Stimulated activated CD8-positive, alpha-beta memory T cell treated with anti-CD3 and anti-CD28 coated beads, Interleukin-15, amount 100 ng/mL, for 4 hours (primary cell): Measurements from ENCODE around the gene C2orf78.
"Not testable (repeated sequence)": the region's sequence is repeated elsewhere in the genome, so short reads cannot be mapped to it uniquely, and the experiment has no call there.

Source experiments
- DNase-seq, 2 donors: peaks; one replicate each; pipeline ENCODE4 v3.0.0-alpha.2; 2020; ENCODE audit warnings: low read depth in 2 of 2

The C2orf78 gene

DNA sequence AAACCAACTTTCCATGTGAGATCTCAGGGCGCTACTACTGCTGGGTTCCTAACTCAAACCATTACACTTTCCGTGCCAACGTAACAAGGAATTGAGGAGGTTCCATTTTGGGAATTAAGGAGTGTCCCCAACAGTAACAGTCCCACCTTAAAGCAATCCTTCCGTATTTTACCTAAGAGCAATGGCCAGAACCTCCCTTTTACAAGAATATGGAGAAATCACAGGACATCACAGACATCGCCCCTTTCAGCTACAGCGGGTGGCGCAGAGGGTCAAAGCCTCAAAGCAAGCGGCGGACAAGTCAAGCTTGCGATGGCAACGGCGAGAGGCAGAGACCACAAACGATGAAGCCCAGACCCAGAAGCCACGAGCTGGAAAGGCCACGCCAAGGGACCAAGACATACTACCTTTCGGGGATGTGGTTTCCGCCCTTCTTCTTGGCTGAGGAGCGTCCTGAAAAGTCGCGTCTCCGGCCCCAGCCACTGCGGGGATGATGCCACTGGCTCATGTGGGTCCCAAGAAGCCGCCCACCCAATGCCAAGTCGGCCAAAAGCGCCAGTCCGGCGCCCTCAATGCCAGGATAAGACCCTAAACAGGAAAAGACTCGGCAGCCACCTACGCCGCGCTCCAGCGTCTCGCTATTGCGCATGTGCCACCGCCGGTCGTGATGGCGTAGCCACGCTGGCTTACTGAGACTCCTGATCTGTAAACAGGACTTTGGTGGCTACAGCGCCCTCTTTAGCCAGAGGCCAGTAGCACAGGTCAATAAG lies 4.3 kb upstream of the C2orf78 start, which contains the start of gene DUSP11:
TSS of gene DUSP11 (minus strand) at position 637 of the 770 bp plus-strand sequence. CDS start at position 508, 129 bp downstream.
- peak; percentile 88 to 95 for DNase-seq

DNA sequence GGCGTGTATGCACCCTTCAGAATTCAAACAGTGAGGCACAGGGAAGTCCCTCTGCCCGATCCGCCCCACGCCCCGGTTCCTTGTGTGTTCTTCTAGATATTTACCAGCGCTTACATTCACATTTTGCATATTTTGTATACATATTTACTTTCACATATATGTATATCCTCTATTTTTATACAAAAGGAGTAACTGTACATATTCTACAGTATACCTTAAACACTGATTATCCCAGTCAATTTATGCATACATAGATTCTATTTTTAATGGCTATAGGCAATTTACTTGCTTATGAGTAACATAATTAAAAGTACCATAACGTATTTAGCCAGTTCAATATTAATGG lies 3.8 kb upstream of the C2orf78 start:
- DNase-seq: no peak

DNA sequence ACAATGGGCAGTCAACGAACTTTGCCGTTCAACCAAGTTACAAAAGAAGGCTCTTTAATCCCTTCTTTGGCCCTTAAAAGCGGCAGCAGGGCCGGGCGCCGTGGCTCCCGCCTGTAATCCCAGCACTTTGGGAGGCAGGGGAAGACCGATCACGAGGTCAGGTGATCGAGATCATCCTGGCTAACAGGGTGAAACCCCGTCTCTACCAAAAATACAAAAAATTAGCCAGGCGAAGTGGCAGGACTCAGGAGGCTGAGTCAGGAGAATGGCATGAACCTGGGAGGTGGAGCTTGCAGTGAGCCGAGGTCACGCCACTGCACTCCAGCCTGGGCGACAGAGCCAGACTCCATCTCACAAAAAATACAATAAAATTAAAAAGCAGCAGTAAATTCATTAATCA lies 581 bp upstream of the C2orf78 start:
- DNase-seq: not testable (repeated sequence)

DNA sequence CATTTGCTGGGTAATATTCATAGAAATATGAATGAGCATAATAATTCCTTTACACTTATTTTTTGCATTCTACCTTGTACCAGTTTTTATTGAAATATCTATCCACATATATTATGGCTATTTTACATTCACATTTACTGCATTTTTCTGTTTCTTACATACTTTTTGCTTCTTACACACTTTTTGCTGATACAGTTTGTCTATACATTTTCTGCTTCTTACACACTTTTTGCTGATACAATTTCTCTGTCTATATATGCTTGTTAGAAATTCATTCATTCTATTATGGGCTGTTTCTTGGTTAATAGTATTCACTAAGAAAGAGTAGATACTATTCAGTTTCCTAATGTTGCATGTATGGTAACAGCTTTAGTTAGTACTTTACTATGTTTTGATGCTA lies 27.9 kb downstream of the C2orf78 start:
- no peak for DNase-seq

DNA sequence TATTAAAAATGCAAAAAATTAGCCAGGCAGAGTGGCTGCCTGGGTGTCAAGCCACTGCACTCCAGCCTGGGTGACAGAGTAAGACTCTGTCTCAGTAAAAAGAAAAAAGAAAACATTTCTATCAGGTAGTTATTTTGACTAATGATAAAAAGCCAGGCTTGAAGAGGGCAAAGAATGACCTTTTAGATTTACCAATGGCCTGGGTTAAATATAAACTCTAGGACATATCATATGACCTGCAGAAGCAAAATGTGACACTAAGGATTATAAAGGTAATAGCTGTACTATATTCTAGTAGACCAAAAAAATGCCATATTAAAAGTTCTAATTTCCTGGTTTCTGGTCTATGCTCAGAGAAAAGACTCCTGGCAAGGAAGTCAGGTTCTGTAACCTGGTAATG lies 28.7 kb downstream of the C2orf78 start:
- no peak for DNase-seq

DNA sequence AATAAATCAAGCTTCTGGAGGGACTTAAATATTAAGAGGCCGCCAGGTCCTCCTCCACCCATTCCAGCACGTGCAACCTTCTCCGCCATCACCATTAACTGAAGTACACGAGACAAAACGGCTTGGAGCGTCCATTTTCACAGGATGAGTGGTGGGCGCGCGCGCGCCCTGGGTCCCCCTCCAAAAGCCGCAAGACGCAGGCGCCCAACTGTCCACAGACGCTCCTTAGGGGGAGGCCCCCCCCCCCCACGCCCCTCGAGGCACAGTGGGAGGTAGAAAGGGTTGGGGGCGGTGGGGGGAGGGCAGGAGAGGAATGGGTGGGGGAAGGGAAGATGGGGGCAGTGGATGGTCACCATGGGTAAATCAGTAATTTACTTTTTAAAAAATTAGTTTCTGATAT lies 34.3 kb downstream of the C2orf78 start:
- DNase-seq: no peak

DNA sequence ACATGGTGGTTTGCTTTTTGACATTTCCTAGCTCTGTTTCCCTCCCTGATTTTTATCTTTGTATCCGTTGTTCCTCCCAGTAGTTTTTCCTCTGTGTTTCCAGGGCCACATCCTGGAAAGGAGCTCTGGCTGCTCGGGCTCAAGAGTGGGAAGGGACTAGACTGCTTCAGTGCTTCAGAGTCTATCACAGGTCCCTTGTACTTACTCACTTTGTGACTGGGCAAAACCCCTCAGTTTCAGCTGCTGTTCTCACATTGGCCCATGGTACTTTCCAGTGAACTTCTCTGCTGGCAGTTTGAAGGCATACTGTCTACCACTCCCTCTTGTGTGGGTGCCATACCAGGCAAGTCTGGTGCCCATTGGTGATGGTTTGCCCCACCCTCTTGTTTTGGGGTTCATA lies 37.2 kb downstream of the C2orf78 start:
- no peak for DNase-seq

DNA sequence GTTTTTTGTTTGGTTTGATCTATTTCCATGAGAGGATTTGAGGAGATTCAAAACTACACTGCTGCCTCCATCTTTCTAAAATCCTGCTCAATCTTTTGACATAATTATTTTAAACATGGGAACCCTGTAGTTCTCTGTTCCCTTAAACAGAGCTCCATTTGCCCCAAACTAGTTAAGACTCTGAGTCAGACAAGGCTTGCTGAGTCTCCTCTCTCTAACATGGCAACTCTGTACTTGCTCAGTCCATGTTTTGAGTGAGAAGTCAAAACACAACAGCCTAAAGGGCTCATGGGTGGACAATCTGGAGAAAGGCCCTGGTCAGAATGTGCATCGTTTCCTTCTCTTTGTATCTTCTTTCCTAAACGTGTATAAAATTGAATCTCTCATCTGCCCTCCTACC lies 37.7 kb downstream of the C2orf78 start:
- no peak for DNase-seq

DNA sequence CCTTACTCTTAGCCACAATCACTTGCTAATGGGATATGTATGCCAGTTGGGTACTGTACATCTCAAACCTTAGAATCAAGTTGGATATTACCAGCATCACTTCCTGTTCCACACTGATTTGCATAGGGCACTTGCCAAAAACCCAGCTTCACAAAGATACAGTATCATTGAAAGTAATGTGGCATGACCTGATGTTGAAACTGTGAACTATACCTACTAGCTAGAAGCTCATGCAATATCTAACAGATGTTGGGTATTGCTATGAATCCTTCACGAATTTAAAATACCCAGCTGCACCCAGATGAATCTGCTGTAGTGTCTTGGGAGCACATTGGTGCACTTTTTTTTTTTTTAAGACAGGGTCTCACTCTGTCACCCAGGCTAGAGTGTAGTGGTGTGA lies 38.3 kb downstream of the C2orf78 start:
- DNase-seq: no peak

DNA sequence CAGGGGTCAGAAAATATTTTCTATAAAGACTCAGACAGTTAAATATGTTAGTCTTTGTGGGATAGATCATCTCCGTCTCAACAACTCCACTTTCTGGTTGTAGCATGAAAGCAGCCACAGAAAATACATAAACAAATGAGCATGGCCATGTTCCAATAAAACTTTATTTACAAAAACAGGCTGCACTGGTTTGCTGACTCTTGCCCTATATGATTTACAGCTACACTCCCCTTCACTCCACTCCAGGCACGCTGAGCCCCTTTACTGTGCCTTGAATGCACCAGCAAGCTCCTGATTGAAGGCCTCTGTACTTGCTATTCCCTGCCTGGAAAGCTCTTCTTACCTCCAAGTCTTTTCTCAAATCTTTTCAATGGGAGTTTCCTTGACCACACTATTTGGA lies 39.0 kb downstream of the C2orf78 start:
- no peak for DNase-seq

DNA sequence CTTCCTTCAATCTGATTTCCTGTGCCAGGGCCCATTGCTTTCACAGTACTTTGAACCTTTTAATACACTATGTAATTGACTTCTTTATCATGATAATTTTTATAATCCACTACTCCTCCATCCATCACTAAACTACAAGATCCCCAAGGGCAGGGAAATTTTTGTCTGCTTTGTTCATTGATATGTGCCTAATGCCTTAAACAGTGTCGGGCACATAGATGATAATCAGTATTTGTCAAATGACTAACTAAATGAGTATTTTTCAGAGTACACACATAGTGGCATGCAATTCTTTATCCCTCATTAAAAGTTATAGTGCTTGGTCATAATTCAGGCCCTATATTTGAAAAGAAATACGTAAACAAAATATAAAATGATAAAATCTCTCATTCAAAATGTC lies 39.4 kb downstream of the C2orf78 start:
- DNase-seq: no peak

DNA sequence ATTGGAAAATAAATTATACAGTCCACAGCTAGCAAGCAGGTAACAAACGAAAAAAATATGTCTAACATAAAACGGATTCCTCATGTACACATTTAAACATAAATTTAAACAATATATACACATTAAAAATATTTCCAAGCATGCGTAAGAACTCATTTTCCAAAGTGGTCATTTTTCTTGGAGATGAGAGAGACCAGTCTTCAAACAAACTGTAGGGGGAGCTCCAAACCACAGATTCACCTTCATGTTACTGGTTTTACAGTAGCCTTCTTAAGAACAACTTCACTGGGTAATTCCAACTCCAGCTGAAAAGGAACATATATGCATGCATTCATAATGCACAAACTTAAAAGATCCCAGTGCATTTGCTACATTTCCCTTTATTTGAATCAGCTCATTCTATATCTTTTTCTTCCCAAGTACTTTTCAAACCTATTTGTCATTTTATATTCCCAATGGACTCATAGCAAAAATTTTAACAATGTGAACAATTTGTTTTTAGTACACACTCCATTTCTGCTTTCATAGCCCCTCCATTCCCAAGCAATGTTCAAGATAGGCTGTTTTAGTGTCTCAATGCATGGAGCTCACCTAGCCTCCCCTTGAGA lies 40.0 kb downstream of the C2orf78 start:
- DNase-seq: no peak

DNA sequence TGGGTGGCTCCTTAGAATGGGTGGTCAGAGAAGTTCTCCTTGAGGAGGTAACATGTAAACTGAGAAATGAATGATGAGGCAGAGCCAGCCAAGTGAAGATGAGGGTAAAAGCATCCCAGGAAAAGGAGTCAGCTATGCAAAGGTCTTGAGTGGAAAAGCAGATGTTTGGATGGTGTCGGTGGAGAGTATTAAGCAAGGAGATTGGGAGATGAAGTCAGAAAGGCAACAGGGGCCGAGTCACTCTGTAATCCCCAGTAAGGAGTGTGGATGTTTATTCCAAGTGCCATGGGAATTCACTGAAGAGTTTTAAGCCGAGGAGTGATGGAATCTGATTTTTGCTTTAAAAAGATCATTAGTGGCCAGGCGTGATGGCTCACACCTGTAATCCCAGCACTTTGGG lies 41.4 kb downstream of the C2orf78 start:
- DNase-seq: no peak

DNA sequence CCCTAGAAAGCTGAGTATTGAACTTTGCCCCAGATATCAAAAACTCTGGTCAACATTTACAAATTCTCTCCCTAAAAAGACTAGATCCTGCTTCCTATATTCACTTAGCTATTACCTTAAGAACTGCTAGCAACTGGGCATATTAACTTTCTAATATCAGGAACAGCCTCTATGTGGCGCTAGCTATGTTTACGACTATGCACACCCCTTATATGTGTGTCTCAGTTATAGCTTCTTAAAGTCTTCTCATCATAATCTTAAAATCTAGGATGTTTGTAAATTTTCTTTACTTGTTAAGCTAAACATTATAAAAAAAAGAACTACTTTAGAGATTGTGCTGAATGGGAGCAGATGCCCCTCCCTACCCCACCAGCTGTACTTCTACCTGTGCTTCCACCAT lies 43.0 kb downstream of the C2orf78 start:
- no peak for DNase-seq

DNA sequence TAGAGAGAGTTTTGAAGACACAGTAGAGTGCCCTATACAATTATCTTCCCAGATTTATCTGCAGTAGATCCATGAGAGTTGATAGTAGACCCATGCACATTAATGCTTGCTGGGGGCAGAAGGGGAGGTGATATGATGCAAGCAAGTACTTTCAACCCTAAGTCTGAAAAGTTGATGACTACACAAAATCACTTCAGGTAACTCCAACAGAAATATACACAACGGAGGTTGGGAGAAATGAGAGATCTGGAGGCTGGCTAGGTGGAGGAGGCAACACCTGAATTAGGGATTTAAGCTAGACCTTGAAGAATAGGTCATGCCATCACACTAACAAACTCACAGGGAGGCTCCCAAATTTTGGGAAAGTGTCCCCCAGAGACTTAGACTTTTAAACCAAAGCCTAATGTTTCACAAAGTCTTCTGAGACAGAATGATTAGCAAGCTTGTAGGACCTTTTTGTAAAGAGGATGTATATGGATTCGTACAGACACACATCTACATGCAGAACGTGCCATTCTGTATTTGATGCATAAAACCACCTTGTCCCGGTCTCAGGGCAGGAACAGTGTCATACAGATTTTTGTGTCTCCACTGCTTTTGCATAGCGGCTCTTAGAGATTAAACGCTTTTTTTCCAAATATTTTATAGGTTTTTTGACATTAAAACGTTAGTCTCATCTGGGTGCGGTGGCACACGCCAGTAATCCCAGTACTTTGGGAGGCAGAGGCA lies 43.8 kb downstream of the C2orf78 start:
- no peak for DNase-seq

DNA sequence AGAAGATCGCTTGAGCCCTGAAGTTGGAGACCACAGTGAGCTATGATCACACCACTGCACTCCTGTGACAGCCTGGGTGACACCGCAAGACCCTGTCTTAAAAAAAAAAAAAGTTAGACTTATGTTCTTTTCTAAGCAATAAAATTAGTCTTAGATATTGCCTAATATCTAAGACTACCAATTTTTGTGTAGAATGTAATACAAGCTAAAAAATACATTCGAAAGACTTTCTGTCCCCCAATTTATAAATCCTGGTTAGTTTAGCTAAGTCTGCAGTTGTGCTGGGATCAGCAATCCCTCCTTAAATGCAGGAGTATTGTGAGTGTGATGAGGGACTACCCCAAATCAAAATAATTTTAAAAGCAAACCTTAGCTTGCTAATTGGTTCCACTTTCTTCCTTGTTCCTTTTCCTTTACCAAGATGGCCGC lies 44.4 kb downstream of the C2orf78 start:
- no peak for DNase-seq

DNA sequence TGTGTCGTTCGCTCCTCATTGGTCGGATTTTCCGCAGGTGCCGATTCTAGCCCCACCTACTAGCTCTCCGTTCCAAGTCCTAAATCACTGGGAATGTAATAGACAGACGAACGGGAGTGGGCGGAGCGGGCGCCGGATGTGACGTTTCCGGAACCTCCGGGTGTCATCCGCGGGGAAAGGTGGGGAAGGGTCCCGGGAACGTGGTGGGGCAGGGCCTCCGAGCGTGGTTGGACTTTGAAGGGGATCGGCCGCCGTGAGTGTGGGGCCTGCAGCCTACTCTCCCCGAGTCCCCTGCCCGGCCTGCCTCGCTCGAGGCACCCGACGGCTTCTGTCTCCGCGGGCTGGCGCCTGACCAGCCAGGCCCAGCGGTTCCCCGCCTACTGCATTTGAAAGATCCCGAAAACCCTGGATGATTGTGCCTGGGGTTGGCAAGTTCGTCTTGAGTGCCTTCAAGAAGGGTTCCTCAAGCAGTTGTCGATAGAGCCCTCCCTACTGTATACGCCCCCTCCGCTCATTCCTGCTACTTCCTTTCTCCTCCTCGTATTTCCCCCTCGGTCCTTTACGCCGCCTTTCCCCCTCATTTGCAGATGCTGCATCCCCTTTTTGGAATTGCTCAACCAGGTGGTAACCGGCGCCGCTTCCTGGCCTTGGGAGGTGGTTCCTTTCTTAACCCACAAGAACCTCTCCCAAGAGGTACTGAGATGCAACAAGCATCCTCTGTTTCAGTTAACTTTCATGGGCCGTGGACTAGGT lies 45.0 kb downstream of the C2orf78 start, which contains the start of gene STAMBP:
TSS of gene STAMBP (plus strand) at position 144 of the 753 bp plus-strand sequence. CDS start 1,896 bp downstream, outside the sequence.
- DNase-seq: peak; percentile 69 to 81

DNA sequence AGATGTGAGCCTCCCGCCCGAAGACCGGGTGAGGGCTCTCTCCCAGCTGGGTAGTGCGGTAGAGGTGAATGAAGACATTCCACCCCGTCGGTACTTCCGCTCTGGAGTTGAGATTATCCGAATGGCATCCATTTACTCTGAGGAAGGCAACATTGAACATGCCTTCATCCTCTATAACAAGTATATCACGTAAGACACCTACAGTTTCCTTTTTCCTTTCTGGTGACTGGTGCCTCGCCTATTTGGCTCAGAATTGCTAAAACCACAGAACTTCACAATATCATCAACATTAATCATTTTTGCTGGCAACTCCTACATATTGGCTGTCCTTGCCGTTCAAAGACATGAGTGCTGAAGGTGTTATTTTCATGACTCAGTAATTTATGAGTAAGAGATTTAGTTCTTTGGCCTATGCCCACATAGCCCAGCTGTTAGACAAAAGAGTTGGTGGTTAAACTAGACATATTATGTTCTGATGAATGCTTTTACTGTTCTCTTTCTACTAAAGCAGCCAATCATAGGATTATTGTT lies 47.0 kb downstream of the C2orf78 start:
- DNase-seq: peak in 1 of 2 donors; percentile 17

DNA sequence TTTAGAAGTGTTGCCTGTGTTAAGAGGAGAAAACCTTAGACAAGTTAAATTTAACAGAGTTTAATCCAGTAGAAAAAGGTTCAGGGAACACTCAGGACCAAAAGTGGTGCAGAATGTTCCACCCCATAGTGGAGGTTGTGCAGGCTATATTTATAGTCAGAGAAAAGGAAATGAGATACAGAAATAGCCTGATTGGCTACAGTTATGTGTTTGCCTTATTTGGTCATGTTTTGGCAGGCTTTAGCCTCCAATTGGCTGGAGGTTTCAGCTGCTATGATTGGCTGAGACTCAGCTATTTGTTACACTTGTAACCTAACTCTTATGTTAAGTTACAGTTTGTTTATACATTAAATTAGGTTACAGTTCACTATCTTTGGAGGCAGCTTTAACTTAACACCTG lies 48.9 kb downstream of the C2orf78 start:
- DNase-seq: no peak

DNA sequence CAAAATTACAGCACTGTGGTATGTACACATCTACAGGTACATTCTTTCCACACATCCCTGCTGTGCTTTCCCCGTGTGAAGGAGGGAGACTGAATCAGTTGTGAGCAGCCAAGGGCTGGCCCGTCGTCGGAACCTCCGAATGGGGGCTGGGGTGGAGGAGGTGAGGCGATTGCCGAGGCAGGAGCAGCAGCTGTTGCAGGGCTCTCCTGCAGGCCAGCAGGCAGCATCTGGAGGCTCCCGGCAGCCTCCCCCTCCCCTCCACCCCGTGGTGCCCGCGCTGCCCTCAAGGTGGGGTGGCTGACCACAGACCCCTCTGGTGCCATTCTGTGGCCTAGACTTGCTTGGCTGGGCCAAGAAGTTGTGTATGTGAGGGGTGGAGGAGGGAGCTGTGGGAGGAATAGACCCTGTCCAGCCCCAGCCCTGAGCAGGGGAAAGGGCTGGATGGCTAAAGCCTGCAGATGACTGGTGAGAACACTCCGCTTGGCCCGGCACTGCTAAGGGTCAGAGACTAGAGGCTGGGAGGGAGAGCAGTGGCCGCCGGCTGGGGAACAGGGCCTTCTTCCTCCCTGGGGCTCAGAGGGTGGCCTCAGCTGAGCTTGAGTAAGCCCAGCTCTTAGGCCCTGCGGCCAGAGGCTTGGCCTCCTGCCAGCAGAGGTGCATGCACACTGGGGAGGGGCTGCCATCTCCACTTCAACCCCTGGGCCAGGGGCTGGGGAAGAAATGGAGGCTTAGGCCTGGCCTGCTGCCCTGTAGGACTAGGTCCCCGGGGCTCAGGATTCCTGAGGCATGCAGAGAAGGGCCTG lies 52.4 kb downstream of the C2orf78 start:
- no peak for DNase-seq
